SKM-1 (cell line): ENCODE data around the gene IGSF11.

ENCODE experiments used
- DNase-seq: peaks from one replicate; lab custom pipeline; 2025; ENCODE audit not compliant: unreplicated experiment; lab: John Stamatoyannopoulos, UW

Gene IGSF11

GRCh38 chr3:118951089-118951488 lies 83.6 kb downstream of the IGSF11 start:
- DNase-seq: no peak

GRCh38 chr3:118949113-118949760 lies 85.4 kb downstream of the IGSF11 start:
- no peak for DNase-seq

DNA sequence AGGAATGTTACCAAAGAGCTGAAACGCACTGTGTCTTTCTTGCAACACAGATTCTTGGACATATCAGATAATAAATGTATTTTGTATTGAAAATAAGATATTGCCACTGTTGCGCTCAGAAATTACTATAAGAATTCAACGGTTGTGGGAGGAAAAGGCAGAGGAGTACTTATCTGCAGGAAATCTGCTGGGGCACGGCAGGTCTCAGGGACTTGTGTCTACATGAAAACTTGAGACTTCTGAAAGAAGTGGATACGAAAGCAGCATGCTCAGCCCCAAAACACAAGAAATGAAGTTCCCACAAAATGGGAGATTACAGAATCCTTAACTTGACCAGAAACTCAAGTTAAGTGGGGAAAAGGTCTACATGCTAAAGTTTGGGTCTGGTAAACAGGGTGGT lies 86.5 kb downstream of the IGSF11 start:
- DNase-seq: no peak

DNA sequence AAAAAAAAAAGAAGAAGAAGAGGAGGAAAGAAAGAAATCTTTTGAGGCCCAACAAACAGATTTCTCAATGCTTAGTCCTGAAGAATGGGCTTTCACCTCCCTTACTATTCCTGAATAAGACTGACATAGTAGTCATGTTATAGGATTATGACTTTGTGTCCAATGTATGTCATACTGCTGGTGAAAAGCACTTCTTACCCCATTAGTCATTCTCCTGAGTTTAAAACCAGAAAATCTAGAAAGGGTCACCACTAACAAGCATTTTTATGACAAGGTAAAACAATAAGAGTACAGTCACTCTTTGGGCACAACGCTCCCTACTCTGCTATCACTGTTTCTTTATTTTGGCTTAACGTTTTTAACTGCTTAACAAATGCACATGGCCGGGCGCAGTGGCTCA lies 88.2 kb downstream of the IGSF11 start:
- DNase-seq: no peak

GRCh38 chr3:118945834-118946233 lies 88.8 kb downstream of the IGSF11 start:
- DNase-seq: no peak

DNA sequence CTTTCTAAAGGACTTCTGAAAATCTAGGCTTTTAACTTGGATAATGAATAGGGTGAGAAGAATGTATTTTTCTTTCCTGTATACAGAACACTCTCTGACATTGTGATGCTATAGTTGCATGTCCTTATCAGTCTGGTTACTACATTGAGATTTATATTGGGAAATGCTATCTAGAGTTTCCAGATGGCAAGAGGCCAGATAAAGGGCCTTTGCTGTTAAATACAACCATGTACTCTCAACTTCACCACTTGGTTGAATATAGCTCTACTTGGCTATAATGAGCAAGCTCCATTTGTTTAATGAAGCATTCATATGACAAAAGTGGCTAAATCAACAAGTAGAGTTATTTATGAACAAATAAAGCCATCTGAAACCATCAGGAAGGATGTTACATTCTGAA lies 91.0 kb downstream of the IGSF11 start:
- DNase-seq: no peak

DNA sequence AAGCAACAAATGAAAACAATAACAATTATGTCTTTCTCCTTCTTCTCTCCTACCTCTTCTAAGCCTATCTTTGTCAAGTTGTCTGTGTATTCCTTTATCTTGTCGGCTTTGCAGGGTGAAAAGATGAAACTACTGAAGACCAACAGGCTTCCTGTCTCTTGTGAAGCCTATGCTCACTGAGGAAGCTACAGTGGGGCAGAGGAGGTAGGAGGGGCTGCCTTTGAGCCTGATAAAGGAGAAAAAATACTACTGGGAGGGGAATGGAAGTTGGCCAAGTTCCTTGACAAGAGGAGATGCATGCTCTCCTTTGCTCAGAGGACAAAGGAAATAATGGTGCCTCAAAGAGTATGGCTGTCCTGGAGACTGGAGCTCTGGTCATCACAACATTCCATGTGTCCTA lies 92.0 kb downstream of the IGSF11 start:
- DNase-seq: no peak

GRCh38 chr3:118942195-118942594 lies 92.5 kb downstream of the IGSF11 start:
- DNase-seq: no peak

DNA sequence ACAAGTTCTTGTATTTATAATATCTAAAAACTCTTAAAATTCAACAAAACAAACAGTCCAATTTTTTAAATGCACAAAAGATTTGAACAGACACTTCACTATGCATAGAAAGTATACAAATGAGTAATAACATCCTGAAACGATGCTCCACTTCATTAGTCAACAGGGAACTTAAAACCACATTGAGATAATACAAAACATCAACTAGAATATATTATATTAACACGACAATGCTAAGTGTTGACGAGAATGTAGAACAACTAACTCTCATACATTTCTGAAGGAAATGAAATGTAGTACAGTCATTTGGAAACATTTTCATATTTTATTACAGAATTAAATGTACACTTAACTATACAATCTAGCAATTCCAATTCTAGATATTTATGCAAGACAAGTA lies 93.4 kb downstream of the IGSF11 start:
- no peak for DNase-seq

DNA sequence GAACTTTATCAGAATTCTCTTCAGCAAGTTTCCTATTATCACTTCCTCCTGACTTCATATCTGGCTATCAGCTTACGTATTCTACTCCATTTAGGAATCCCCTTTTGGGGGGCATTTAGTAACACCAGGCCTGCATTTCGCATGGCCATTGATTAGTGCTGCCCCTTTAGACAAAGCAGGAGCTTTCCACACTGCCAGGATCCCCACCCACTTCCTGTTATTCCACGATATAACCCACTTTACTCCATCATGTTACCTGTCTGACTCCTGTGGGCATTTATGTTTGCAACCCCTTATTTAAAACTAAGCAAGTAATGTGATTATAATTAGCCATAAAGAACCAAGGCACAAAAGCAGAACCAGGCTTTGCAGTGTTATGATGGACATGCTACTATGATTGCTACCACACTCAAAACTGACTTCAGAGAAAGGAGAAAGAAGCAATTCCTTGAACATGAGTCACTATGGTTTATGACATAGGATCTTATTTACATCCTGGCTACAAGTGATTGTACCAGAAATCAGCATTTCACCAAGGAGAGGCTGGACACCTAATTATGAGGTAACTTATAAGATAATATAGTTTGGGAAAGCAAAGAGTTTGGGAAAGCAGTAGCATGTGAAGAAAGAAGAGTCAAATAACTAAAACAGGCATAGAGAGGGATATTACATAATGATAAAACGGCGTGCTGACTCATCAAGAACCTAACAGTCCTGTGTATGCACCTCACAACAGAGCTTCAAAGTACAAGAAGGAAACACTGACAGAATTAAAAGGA lies 96.3 kb downstream of the IGSF11 start:
- no peak for DNase-seq

DNA sequence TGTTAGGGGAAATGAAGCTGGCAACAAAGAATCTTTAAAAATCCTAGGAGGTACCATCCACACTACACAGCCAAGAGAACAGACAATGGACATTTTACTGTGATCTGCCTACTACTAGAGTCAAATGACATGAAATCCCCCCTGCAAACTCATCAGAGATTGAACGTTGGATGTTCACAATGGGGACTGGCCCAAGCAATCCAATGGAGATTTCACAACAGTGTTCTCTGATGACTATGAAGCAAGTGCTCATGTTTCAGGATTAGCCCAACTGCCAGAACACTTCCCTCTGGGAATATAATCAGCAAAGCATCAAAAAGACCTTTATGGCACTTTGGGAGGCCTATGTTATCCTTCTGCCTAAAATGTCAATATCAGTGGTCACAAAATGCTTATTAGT lies 97.8 kb downstream of the IGSF11 start:
- DNase-seq: no peak

DNA sequence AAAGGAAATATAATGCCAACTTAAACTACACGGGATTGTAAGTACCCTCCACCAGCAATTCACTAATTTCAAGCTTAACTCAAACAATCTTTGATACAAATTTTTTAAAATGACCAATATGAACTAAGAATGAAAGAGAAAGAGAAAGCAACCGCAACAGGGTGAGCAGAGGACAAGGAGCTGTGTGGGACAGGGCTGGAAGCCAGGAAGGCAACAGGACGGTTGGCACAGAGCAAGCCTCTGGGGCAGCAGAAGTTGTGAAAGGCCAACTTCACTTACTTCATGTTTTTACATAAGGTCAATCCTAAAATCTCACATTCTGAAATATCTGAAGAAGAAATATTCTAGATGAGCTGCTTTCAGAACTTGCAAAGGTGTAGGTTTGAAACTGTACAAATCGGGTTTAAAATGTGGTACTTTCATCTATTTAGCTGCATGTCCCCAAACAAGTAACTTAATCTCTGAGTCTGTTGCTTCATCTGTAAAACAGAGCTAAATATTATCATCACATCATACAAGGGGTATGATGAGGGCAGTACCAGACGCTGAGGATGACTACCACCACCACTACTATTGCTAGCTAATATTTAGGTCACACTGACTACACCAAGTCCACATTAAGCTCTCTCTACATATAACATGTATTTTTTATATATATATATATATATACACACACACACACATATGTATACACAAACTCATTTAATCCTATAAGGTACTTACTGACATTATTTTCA lies 101.7 kb downstream of the IGSF11 start:
- no peak for DNase-seq

- DNase-seq: no peak
Measured at GRCh38 chr3:118931996-118932395, 102.7 kb downstream of the IGSF11 start.

DNA sequence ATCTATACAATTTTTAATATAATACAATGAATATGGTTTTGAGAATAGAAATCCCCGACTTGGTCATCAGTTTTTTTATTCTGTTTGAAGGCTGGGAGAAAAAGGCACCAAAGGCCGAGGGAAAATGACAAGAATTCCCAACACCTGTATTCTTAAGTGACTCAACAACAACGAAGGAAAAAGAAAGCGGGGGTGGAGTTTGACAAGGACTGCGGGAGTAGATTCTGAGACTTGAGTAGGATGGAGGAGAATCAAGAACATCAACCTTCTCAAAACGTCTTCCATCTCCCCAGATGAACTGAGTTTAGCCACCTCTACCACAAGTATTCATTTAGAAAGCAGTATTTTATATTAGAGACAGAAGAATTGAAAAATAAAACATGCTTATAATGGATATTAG lies 107.2 kb downstream of the IGSF11 start:
- DNase-seq: no peak

- DNase-seq: no peak
Measured at GRCh38 chr3:118912188-118912587, 122.5 kb downstream of the IGSF11 start.

DNA sequence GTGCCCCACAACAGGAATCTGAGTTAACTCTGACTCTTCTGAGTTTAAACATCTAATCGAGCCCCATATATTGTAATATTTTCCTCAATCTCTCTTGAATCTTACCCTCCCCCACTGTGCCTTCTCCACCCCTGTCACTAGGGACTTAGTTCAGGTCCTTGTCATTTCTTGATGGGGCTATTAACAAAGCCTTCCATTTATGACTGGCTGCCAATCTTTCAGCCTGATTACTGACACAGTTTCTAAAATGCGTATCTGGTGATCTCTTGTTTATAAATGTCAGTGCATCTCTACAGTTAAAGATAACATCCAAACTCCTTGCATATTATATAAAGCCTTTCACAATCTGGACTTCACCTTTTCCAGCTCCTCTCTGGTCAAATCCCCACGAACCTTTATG lies 124.3 kb downstream of the IGSF11 start:
- no peak for DNase-seq

GRCh38 chr3:118909763-118910162 lies 124.9 kb downstream of the IGSF11 start:
- no peak for DNase-seq

DNA sequence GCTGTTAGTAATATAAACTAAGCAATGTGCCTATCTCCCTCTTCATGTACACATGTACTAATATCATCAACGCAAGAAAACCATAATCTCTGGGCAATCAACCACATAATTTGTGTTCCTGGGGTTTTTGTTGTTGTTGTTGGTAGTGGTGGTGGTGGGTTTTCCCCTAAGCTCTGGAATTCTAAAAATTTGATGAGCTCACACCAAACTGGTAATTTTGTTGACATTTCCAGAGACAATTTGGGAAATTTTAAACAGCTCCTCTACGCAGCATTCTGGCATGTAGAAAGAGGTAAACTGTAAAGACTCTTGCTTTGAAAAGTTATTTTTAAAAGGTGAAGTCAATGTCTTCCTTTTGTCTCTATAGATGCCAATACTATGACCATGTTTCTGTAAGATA lies 126.7 kb downstream of the IGSF11 start:
- DNase-seq: no peak

GRCh38 chr3:118900737-118901525 lies 133.7 kb downstream of the IGSF11 start:
- DNase-seq: no peak

- no peak for DNase-seq
Measured at GRCh38 chr3:118890206-118890605, 144.4 kb downstream of the IGSF11 start.

GRCh38 chr3:118889691-118890090 lies 145.0 kb downstream of the IGSF11 start:
- no peak for DNase-seq
